Spleen (tissue), 7 donors: ENCODE measurements around the gene PACS2.

Experiments
- POLR2A ChIP-seq, 3 donors: fragments of 450-650 bp; IDR thresholded peaks; one replicate each; pipeline ENCODE4 v1.5.1; 2017; ENCODE audit warnings: antibody characterized with exemption in 3 of 3, mild to moderate bottlenecking in 1 of 3
- POLR2AphosphoS5 ChIP-seq, 3 donors: sonication (generic); formaldehyde crosslinking; IDR thresholded peaks; one replicate each; pipeline ENCODE4 v1.5.1; 2017; ENCODE audit warnings: antibody characterized with exemption in 3 of 3
- TF ChIP-seq, protein P1 (sequence below), 11 experiments: fragments of 200-600 bp in 7 of 11; fragments of 450-650 bp in 4 of 11; sonication (generic) in 4 of 11; IDR thresholded peaks in 8 of 11; conservative IDR thresholded peaks in 3 of 11; 1 replicate in 7 of 11; 2 replicates in 4 of 11; pipeline versions ENCODE4 v1.4.0 to v1.8.0; 2016 to 2021; ENCODE audit warnings: antibody characterized with exemption in 11 of 11, inconsistent platforms in 4 of 11, mild to moderate bottlenecking in 1 of 11
- donor health status: DM: no; HTN: no; CAD: no; lungs with moderate emphysema.
- donor health status: DM: no; HTN: no; CAD: no.
- donor health status: DM: no; HTN: no; CAD: no.

DNA sequence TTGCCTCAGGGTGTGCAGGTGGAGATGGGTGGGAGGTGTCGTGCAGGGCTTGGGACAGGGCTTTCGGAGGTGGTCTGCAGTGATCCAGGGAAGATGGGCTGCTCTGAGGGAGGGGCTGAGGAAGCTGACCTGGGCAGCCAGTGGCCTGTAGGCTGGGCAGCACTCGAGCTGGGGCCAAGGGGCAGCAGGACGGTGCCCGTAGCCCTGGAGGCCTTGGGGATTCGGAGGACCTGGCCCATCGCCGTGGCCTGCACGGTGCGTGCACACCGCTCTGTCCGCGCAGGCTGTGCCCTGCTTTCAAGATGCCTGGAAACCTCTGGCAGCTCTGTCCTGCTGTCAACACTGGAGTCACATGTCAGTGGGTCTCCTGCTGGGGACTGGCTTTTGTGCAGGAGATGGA, 9.1 kb downstream of the PACS2 start:
- TF ChIP-seq POLR2A (IDR thresholded peaks at IDR 0.05) (no peak), POLR2AphosphoS5 (IDR thresholded peaks at IDR 0.05) (no peak)
- TF ChIP-seq, protein P1, sequence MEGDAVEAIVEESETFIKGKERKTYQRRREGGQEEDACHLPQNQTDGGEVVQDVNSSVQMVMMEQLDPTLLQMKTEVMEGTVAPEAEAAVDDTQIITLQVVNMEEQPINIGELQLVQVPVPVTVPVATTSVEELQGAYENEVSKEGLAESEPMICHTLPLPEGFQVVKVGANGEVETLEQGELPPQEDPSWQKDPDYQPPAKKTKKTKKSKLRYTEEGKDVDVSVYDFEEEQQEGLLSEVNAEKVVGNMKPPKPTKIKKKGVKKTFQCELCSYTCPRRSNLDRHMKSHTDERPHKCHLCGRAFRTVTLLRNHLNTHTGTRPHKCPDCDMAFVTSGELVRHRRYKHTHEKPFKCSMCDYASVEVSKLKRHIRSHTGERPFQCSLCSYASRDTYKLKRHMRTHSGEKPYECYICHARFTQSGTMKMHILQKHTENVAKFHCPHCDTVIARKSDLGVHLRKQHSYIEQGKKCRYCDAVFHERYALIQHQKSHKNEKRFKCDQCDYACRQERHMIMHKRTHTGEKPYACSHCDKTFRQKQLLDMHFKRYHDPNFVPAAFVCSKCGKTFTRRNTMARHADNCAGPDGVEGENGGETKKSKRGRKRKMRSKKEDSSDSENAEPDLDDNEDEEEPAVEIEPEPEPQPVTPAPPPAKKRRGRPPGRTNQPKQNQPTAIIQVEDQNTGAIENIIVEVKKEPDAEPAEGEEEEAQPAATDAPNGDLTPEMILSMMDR (IDR thresholded peaks at IDR 0.05 in 8 of 11, conservative IDR thresholded peaks at IDR 0.05 in 3 of 11), result no peak
